ENCODE results near the gene PCNA.

- TF ChIP-seq, protein P1, sequence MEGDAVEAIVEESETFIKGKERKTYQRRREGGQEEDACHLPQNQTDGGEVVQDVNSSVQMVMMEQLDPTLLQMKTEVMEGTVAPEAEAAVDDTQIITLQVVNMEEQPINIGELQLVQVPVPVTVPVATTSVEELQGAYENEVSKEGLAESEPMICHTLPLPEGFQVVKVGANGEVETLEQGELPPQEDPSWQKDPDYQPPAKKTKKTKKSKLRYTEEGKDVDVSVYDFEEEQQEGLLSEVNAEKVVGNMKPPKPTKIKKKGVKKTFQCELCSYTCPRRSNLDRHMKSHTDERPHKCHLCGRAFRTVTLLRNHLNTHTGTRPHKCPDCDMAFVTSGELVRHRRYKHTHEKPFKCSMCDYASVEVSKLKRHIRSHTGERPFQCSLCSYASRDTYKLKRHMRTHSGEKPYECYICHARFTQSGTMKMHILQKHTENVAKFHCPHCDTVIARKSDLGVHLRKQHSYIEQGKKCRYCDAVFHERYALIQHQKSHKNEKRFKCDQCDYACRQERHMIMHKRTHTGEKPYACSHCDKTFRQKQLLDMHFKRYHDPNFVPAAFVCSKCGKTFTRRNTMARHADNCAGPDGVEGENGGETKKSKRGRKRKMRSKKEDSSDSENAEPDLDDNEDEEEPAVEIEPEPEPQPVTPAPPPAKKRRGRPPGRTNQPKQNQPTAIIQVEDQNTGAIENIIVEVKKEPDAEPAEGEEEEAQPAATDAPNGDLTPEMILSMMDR (IDR thresholded peaks at IDR 0.05), result no peak
- TF ChIP-seq POLR2A (IDR thresholded peaks at IDR 0.05), result no peak
Observed at GRCh38 chr20:5164645-5165625, 45.2 kb upstream of the PCNA start.

Measured in adrenal gland (tissue), 5 donors.